ENCODE data around the gene SOD3.

- TF ChIP-seq, protein P1, sequence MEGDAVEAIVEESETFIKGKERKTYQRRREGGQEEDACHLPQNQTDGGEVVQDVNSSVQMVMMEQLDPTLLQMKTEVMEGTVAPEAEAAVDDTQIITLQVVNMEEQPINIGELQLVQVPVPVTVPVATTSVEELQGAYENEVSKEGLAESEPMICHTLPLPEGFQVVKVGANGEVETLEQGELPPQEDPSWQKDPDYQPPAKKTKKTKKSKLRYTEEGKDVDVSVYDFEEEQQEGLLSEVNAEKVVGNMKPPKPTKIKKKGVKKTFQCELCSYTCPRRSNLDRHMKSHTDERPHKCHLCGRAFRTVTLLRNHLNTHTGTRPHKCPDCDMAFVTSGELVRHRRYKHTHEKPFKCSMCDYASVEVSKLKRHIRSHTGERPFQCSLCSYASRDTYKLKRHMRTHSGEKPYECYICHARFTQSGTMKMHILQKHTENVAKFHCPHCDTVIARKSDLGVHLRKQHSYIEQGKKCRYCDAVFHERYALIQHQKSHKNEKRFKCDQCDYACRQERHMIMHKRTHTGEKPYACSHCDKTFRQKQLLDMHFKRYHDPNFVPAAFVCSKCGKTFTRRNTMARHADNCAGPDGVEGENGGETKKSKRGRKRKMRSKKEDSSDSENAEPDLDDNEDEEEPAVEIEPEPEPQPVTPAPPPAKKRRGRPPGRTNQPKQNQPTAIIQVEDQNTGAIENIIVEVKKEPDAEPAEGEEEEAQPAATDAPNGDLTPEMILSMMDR (IDR thresholded peaks at IDR 0.05; ENCODE audit: low read length): no peak
- no peak for TF ChIP-seq EZH2 (IDR thresholded peaks at IDR 0.05; ENCODE audit: borderline replicate concordance, low read length)
These were observed 13.2 kb upstream of the SOD3 start for GRCh38 chr4:24781999-24782745.

Data from OCI-LY1 (cell line).